Activated naive CD4-positive, alpha-beta T cell (primary cell): ENCODE measurements around the gene CXXC5.
"Not testable (repeated sequence)": the region's sequence is repeated elsewhere in the genome, so short reads cannot be mapped to it uniquely, and the experiment has no call there.

Source experiments
- DNase-seq, 4 experiments: peaks; one replicate each; lab custom pipeline; 2025; lab: John Stamatoyannopoulos, UW

The CXXC5 gene

GRCh38 chr5:139712412-139712811, 64.3 kb downstream of the CXXC5 start:
- DNase-seq, result no peak

GRCh38 chr5:139713898-139714297, 65.7 kb downstream of the CXXC5 start:
- not testable (repeated sequence) for DNase-seq

- no peak for DNase-seq
Observed at GRCh38 chr5:139717221-139717620, 69.1 kb downstream of the CXXC5 start.

GRCh38 chr5:139718403-139718802, 70.3 kb downstream of the CXXC5 start:
- not testable (repeated sequence) for DNase-seq

- not testable (repeated sequence) for DNase-seq
Observed at GRCh38 chr5:139719970-139720369, 71.8 kb downstream of the CXXC5 start.

- no peak for DNase-seq
Observed at GRCh38 chr5:139723986-139724587, 75.9 kb downstream of the CXXC5 start.

GRCh38 chr5:139725073-139725830, 77.1 kb downstream of the CXXC5 start:
- DNase-seq, result no peak

GRCh38 chr5:139726248-139726647, 78.1 kb downstream of the CXXC5 start:
- DNase-seq, result no peak

GRCh38 chr5:139727615-139728014, 79.5 kb downstream of the CXXC5 start:
- not testable (repeated sequence) for DNase-seq

GRCh38 chr5:139731281-139731680, 83.1 kb downstream of the CXXC5 start:
- no peak for DNase-seq

- no peak for DNase-seq
Observed at GRCh38 chr5:139732019-139732418, 83.9 kb downstream of the CXXC5 start.

- no peak for DNase-seq
Observed at GRCh38 chr5:139733010-139733688, 85.0 kb downstream of the CXXC5 start.
